HUES6 (cell line): Measurements from ENCODE around the gene CFP.
A peak's percentile ranks its signal among the peaks of the same experiment; 100 is the strongest.
"Not testable (repeated sequence)": the region's sequence is repeated elsewhere in the genome, so short reads cannot be mapped to it uniquely, and the experiment has no call there.

ENCODE experiments used
- H3K27ac ChIP-seq: 2 replicates; pipeline ENCODE4 v1.7.0; 2013; ENCODE audit warnings: low read depth, mild to moderate bottlenecking, low read length, inconsistent platforms
- H3K27me3 ChIP-seq: 2 replicates; pipeline ENCODE4 v1.6.1; 2013; ENCODE audit warnings: low read length; ENCODE audit not compliant: control insufficient read depth, insufficient read depth
- H3K36me3 ChIP-seq: 2 replicates; pipeline ENCODE4 v1.6.1; 2013; ENCODE audit warnings: low read length; ENCODE audit not compliant: control insufficient read depth, insufficient read depth
- H3K4me1 ChIP-seq: 2 replicates; pipeline ENCODE4 v1.6.1; 2013; ENCODE audit warnings: low read length; ENCODE audit not compliant: control insufficient read depth, insufficient read depth
- H3K4me3 ChIP-seq: 2 replicates; pipeline ENCODE4 v1.5.1; 2013; ENCODE audit warnings: low read depth, low read length
- H3K9ac ChIP-seq: one replicate; pipeline ENCODE4 v1.6.1; 2013; ENCODE audit warnings: mild to moderate bottlenecking, low read length
- H3K9me3 ChIP-seq: 2 replicates; pipeline ENCODE4 v1.6.1; 2013; ENCODE audit warnings: low read depth, low read length; ENCODE audit not compliant: control insufficient read depth, insufficient read depth

The CFP gene

GRCh38 chrX:47629419-47630200, at the start of gene CFP:
Gene CFP, minus strand, starts transcription at chrX:47629930. Its CDS starts 86 bp downstream, at chrX:47629844.
- Histone ChIP-seq H3K27ac (no peak within 1 kb of the TSS), H3K4me1 (peaks cover 12% of the 10 kb centered on the region; the same call in 1 of the 2 replicates), H3K9ac (no peak within 1 kb of the TSS), H3K4me3 (no peak within 1 kb of the TSS), H3K9me3 (peaks cover 14% of the 10 kb centered on the region; the same call in 1 of the 2 replicates), H3K27me3 (no peaks in the 10 kb centered on the region), H3K36me3 (peaks cover 4% of the 10 kb centered on the region)

- not testable (repeated sequence) for H3K4me1 ChIP-seq, H3K9ac ChIP-seq, H3K4me3 ChIP-seq, H3K27me3 ChIP-seq, H3K27ac ChIP-seq, H3K36me3 ChIP-seq
- peaks cover 30% of the 10 kb centered on the region; the same call in 1 of the 2 replicates for H3K9me3 ChIP-seq
Observed at GRCh38 chrX:47675959-47676859, 46.5 kb upstream of the CFP start.

GRCh38 chrX:47674776-47675175, 45.0 kb upstream of the CFP start:
- Histone ChIP-seq H3K27me3 (no peaks in the 10 kb centered on the region), H3K27ac (no peak overlapping the region), H3K9me3 (peaks cover 27% of the 10 kb centered on the region; the same call in 1 of the 2 replicates), H3K36me3 (no peaks in the 10 kb centered on the region), H3K4me3 (no peak overlapping the region), H3K4me1 (no peaks in the 10 kb centered on the region), H3K9ac (no peak overlapping the region)

- not testable (repeated sequence) for H3K9me3 ChIP-seq, H3K36me3 ChIP-seq, H3K4me3 ChIP-seq, H3K27ac ChIP-seq, H3K9ac ChIP-seq, H3K27me3 ChIP-seq, H3K4me1 ChIP-seq
Observed at GRCh38 chrX:47665797-47666196, 36.1 kb upstream of the CFP start.

- H3K4me1 ChIP-seq, result peaks cover 7% of the 10 kb centered on the region; the same call in 1 of the 2 replicates
- H3K9ac ChIP-seq, result no peak overlapping the region
- H3K27me3 ChIP-seq, result peaks cover under 1% of the 10 kb centered on the region; the same call in 1 of the 2 replicates
- no peaks in the 10 kb centered on the region for H3K36me3 ChIP-seq
- no peak overlapping the region for H3K4me3 ChIP-seq
- H3K9me3 ChIP-seq, result no peaks in the 10 kb centered on the region; the same call in 1 of the 2 replicates
- H3K27ac ChIP-seq, result no peak overlapping the region
Observed at GRCh38 chrX:47664737-47665136, 35.0 kb upstream of the CFP start.

GRCh38 chrX:47662144-47662657, 32.5 kb upstream of the CFP start:
- Histone ChIP-seq H3K27ac (no peak overlapping the region; the same call in 1 of the 2 replicates), H3K4me1 (peaks cover 7% of the 10 kb centered on the region; the same call in 1 of the 2 replicates), H3K4me3 (no peak overlapping the region)

GRCh38 chrX:47661539-47661938, 31.8 kb upstream of the CFP start:
- peaks cover 11% of the 10 kb centered on the region for H3K36me3 ChIP-seq
- peaks cover 4% of the 10 kb centered on the region; the same call in 1 of the 2 replicates for H3K27me3 ChIP-seq
- no peak overlapping the region for H3K27ac ChIP-seq
- H3K4me1 ChIP-seq, result peaks cover 7% of the 10 kb centered on the region; the same call in 1 of the 2 replicates
- H3K9ac ChIP-seq, result no peak overlapping the region
- H3K9me3 ChIP-seq, result peaks cover 3% of the 10 kb centered on the region; the same call in 1 of the 2 replicates
- no peak overlapping the region for H3K4me3 ChIP-seq

More at GRCh38 chrX:47662144-47662657, 32.5 kb upstream of the CFP start:
- Histone ChIP-seq H3K9ac (no peak overlapping the region), H3K9me3 (peaks cover 3% of the 10 kb centered on the region; the same call in 1 of the 2 replicates), H3K27me3 (peaks cover 4% of the 10 kb centered on the region; the same call in 1 of the 2 replicates), H3K36me3 (peaks cover 4% of the 10 kb centered on the region)

GRCh38 chrX:47659421-47659726, 29.6 kb upstream of the CFP start:
- Histone ChIP-seq H3K9ac (no peak overlapping the region), H3K9me3 (peaks cover 9% of the 10 kb centered on the region; the same call in 1 of the 2 replicates), H3K27me3 (peaks cover 4% of the 10 kb centered on the region; the same call in 1 of the 2 replicates), H3K4me1 (peaks cover 7% of the 10 kb centered on the region; the same call in 1 of the 2 replicates), H3K4me3 (peak overlapping the region; percentile 93), H3K27ac (no peak overlapping the region), H3K36me3 (peaks cover 26% of the 10 kb centered on the region)

GRCh38 chrX:47658684-47659420, 29.1 kb upstream of the CFP start, which contains the start of gene UXT:
Gene UXT, minus strand, starts transcription at chrX:47659180. Its CDS starts 253 bp downstream, at chrX:47658927.
- H3K27me3 ChIP-seq, result peaks cover 4% of the 10 kb centered on the region; the same call in 1 of the 2 replicates
- H3K36me3 ChIP-seq, result peaks cover 26% of the 10 kb centered on the region
- H3K9ac ChIP-seq, result peak within 1 kb of the TSS; percentile 96
- peaks cover 7% of the 10 kb centered on the region; the same call in 1 of the 2 replicates for H3K4me1 ChIP-seq
- peak within 1 kb of the TSS; percentile 86 for H3K27ac ChIP-seq
- peaks cover 9% of the 10 kb centered on the region; the same call in 1 of the 2 replicates for H3K9me3 ChIP-seq
- H3K4me3 ChIP-seq, result peak within 1 kb of the TSS; percentile 93

GRCh38 chrX:47658301-47658683, 28.6 kb upstream of the CFP start:
- H3K4me1 ChIP-seq, result peaks cover 7% of the 10 kb centered on the region; the same call in 1 of the 2 replicates
- peak overlapping the region; percentile 96 for H3K9ac ChIP-seq
- H3K27ac ChIP-seq, result peak overlapping the region; percentile 86; the same call in 1 of the 2 replicates
- H3K36me3 ChIP-seq, result peaks cover 30% of the 10 kb centered on the region
- peaks cover 4% of the 10 kb centered on the region; the same call in 1 of the 2 replicates for H3K27me3 ChIP-seq
- H3K9me3 ChIP-seq, result peaks cover 9% of the 10 kb centered on the region; the same call in 1 of the 2 replicates
- H3K4me3 ChIP-seq, result peak overlapping the region; percentile 93
